Uterine smooth muscle cell (primary cell): ENCODE data around the gene DCUN1D1. TPM values are rescaled to one million over a fixed set of nuclear protein-coding genes. Genes with fewer than 3 reads are reported as not detected.

Source experiments
- total RNA-seq: library from RNA; depleted of rRNA; stranded (reverse); fragments of >200 nt; gene quantifications from 2 replicates; pipeline ENCODE4 v1.2.3, GENCODE V29; 2014

DCUN1D1 gene
- total RNA-seq: 44.5 and 46.8 TPM in 2 replicates

GRCh38 chr3:182980204-182981037, at the start of gene DCUN1D1:
Gene DCUN1D1, minus strand, starts transcription at chr3:182980538. Its CDS starts 49 bp downstream, at chr3:182980489.

Other genes with a start within 250 kb of the DCUN1D1 start
- gene ATP11B, start 187.0 kb downstream of the DCUN1D1 start, total RNA-seq: 74.8 and 86.2 TPM in 2 replicates
- 23.5 and 29.4 TPM in 2 replicates for gene MCCC1, start 119.0 kb upstream of the DCUN1D1 start, total RNA-seq
- gene LAMP3, start 182.2 kb upstream of the DCUN1D1 start, total RNA-seq: 0.11 and 0.75 TPM in 2 replicates